DND-41 (cell line): ENCODE data around the gene RIMS1.

ENCODE experiments used
- ATAC-seq: fragments of 200-7000 bp; cut with Tn5 transposase; 3 replicates; pipeline ENCODE4 v1.9.1; 2021; ENCODE audit warnings: low read depth; ENCODE audit not compliant: insufficient read depth
- DNase-seq: peaks from one replicate; pipeline ENCODE4 v3.0.0-alpha.2; 2020
- H2AFZ ChIP-seq: 2 replicates; pipeline ENCODE4 v1.6.0; 2012; ENCODE audit warnings: low read depth, low read length
- H3K27ac ChIP-seq: 2 replicates; pipeline ENCODE4 v1.5.1; 2012; ENCODE audit warnings: low read length, inconsistent platforms
- H3K27me3 ChIP-seq: fragments of 200-600 bp; sonication (generic); 2 replicates; pipeline ENCODE4 v1.6.0; 2012; ENCODE audit warnings: low read length, mild to moderate bottlenecking, inconsistent platforms; ENCODE audit not compliant: insufficient read depth, poor library complexity
- H3K36me3 ChIP-seq: 2 replicates; pipeline ENCODE4 v1.5.1; 2012; ENCODE audit warnings: low read length, inconsistent platforms; ENCODE audit not compliant: insufficient read depth
- H3K4me1 ChIP-seq: 2 replicates; pipeline ENCODE4 v1.5.1; 2012; ENCODE audit warnings: mild to moderate bottlenecking, low read length; ENCODE audit not compliant: insufficient read depth
- H3K4me2 ChIP-seq: 2 replicates; pipeline ENCODE4 v1.6.0; 2012; ENCODE audit warnings: mild to moderate bottlenecking, moderate library complexity, low read length, inconsistent platforms; ENCODE audit not compliant: insufficient read depth
- H3K4me3 ChIP-seq, 2 experiments: fragments of 200-600 bp in 1 of 2; shearing (Covaris generic) in 1 of 2; 2 replicates each; pipeline ENCODE4 v1.5.1; 2012 to 2016; ENCODE audit warnings: inconsistent platforms in 2 of 2, low read length in 2 of 2, mild to moderate bottlenecking in 2 of 2, low read depth in 1 of 2, moderate library complexity in 1 of 2
- H3K79me2 ChIP-seq: 2 replicates; pipeline ENCODE4 v1.6.0; 2012; ENCODE audit warnings: low read length, inconsistent platforms; ENCODE audit not compliant: insufficient read depth
- H3K9ac ChIP-seq: 2 replicates; pipeline ENCODE4 v1.6.0; 2012; ENCODE audit warnings: low read depth, mild to moderate bottlenecking, inconsistent platforms, low read length, moderate library complexity
- H3K9me3 ChIP-seq: 2 replicates; pipeline ENCODE4 v1.5.1; 2012; ENCODE audit warnings: low read length, moderate library complexity, mild to moderate bottlenecking, inconsistent platforms; ENCODE audit not compliant: insufficient read depth, severe bottlenecking
- H4K20me1 ChIP-seq: 2 replicates; pipeline ENCODE4 v1.6.0; 2012; ENCODE audit warnings: low read length; ENCODE audit not compliant: insufficient read depth
- EZH2 ChIP-seq: IDR thresholded peaks from 3 replicates; pipeline ENCODE4 v1.6.1; 2012; ENCODE audit warnings: borderline replicate concordance, low read depth, mild to moderate bottlenecking, moderate library complexity, low read length, inconsistent platforms; ENCODE audit not compliant: severe bottlenecking
- TF ChIP-seq, protein P1 (sequence below): IDR thresholded peaks from 2 replicates; pipeline ENCODE4 v1.5.1; 2012; ENCODE audit warnings: borderline replicate concordance, low read length, moderate library complexity, mild to moderate bottlenecking; ENCODE audit not compliant: poor library complexity, severe bottlenecking; ENCODE audit errors: extremely low read depth

RIMS1 gene

DNA sequence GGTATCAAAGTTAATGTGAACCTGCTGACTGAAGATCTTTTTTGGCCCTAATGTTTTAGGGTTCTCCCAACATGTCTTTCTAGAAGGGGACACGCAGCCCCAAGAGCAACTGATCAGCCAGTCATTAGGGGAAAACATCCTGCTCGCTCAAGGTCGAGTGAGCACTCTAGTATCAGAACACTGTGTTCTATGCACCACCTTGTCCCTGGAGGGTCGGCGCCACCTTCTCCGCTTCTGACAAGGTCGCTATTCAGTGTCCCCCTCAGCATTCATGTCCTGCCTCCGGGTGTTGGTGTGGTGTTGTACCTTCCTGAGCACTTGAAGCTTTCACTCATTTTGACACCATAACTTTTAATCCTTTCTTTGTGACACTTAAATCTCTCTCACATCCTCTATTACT is 404.3 kb downstream of the RIMS1 start:
- H3K27ac ChIP-seq, result no peak overlapping the region
- H4K20me1 ChIP-seq, result no peaks in the 10 kb centered on the region
- H3K4me2 ChIP-seq, result no peak overlapping the region
- H2AFZ ChIP-seq, result no peak overlapping the region
- DNase-seq (no peak), ATAC-seq (no peak)
- no peak overlapping the region for H3K4me3 ChIP-seq
- no peak overlapping the region for H3K9ac ChIP-seq
- H3K27me3 ChIP-seq, result no peaks in the 10 kb centered on the region
- TF ChIP-seq, protein P1, sequence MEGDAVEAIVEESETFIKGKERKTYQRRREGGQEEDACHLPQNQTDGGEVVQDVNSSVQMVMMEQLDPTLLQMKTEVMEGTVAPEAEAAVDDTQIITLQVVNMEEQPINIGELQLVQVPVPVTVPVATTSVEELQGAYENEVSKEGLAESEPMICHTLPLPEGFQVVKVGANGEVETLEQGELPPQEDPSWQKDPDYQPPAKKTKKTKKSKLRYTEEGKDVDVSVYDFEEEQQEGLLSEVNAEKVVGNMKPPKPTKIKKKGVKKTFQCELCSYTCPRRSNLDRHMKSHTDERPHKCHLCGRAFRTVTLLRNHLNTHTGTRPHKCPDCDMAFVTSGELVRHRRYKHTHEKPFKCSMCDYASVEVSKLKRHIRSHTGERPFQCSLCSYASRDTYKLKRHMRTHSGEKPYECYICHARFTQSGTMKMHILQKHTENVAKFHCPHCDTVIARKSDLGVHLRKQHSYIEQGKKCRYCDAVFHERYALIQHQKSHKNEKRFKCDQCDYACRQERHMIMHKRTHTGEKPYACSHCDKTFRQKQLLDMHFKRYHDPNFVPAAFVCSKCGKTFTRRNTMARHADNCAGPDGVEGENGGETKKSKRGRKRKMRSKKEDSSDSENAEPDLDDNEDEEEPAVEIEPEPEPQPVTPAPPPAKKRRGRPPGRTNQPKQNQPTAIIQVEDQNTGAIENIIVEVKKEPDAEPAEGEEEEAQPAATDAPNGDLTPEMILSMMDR, result no peak
- TF ChIP-seq EZH2, result no peak
- H3K9me3 ChIP-seq, result no peaks in the 10 kb centered on the region
- no peaks in the 10 kb centered on the region for H3K79me2 ChIP-seq
- H3K4me1 ChIP-seq, result no peaks in the 10 kb centered on the region
- no peaks in the 10 kb centered on the region for H3K36me3 ChIP-seq

DNA sequence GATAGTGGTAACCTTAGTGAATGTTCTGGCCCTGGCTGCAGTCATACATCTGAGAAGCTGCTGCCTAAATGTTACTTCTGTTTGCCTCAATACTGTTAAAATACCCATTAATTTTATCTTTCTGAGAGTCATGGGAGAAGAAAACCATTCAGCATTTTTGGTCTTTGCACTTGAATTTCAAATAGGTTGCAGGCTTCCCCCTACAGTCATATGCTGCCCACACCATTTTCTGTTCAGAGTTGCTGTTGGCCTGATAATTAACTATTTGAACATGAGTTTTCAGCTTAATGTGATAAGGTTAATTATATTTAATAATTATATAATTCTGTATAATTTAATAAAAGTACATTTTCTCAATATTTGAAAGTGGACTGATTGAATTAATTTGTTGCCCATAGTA is 410.0 kb downstream of the RIMS1 start:
- H3K79me2 ChIP-seq, result no peaks in the 10 kb centered on the region
- H3K27ac ChIP-seq, result no peak overlapping the region
- ATAC-seq, result no peak
- no peak overlapping the region for H2AFZ ChIP-seq
- no peak for DNase-seq
- H3K4me1 ChIP-seq, result no peaks in the 10 kb centered on the region
- no peaks in the 10 kb centered on the region for H4K20me1 ChIP-seq
- no peaks in the 10 kb centered on the region for H3K27me3 ChIP-seq
- TF ChIP-seq, protein P1, result no peak
- TF ChIP-seq EZH2, result no peak
- no peaks in the 10 kb centered on the region for H3K36me3 ChIP-seq
- H3K9ac ChIP-seq, result no peak overlapping the region
- H3K9me3 ChIP-seq, result no peaks in the 10 kb centered on the region
- no peak overlapping the region for H3K4me2 ChIP-seq
- H3K4me3 ChIP-seq, result no peak overlapping the region

DNA sequence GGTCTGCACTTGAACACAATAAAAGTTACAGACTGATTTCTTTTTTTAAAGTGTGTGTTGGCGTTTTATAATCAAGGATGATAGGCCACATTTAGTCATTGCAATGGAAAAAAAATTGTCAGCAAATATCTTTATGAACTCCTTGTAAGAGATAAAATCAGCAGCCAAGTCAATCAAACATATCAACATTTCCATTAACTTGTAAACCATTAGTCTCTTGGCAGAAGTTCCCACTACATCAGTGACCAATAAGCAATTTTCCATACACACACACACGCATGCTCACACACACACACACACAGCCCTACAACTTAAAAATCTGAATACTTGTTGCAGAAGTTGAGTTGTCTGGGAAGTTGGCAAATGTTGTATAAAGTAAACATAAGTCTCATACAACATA is 419.6 kb downstream of the RIMS1 start:
- DNase-seq (no peak), ATAC-seq (no peak)
- Histone ChIP-seq H3K27ac (no peak overlapping the region), H3K9me3 (no peaks in the 10 kb centered on the region), H2AFZ (no peak overlapping the region), H3K4me2 (no peak overlapping the region), H3K4me3 (no peak overlapping the region), H3K27me3 (no peaks in the 10 kb centered on the region), H3K4me1 (no peaks in the 10 kb centered on the region), H3K79me2 (no peaks in the 10 kb centered on the region), H3K36me3 (no peaks in the 10 kb centered on the region), H3K9ac (no peak overlapping the region), H4K20me1 (no peaks in the 10 kb centered on the region)
- TF ChIP-seq EZH2, result no peak
- TF ChIP-seq, protein P1, result no peak

DNA sequence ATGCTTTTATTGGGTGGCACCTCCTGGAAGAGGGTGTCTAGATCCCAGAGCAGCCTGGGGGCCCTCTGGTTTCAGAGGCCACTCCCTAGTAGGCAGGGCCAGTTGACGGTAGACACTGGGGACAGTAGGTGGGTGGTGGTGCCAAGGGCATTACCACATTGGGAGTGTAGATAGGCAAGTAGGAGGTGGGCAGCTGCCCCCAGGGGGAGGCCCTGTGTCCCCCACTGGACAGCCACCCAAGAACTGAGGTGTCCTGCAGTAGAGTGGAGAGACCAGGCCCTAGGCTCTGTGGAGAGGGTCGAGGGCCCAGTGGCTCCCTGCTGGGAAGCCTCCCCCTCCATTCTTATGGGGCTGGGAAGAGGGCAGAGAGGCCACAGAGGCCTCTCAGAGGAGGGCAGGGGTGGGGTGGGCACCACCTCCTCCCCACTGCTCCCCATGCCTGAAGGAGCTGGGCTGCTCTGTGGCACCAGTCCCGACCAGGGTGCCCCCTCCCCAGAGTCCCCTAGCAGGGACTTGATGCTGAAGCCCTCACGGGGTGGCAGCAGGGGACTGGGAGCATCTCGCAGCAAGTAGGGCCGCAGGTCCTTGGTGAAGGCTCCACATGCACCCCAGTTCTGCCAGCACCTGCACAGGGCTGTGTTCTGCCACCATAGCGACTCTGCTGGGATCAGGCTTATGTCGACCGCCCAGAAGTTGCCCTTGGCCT is 430.5 kb downstream of the RIMS1 start:
- H3K27me3 ChIP-seq, result no peaks in the 10 kb centered on the region
- no peaks in the 10 kb centered on the region for H3K79me2 ChIP-seq
- ATAC-seq, result no peak

More for the DNA sequence above, 430.5 kb downstream of the RIMS1 start:
- H3K4me3 ChIP-seq, result no peak overlapping the region
- no peaks in the 10 kb centered on the region for H3K36me3 ChIP-seq
- H2AFZ ChIP-seq, result no peak overlapping the region
- no peak for DNase-seq
- H3K9me3 ChIP-seq, result no peaks in the 10 kb centered on the region
- H3K4me2 ChIP-seq, result no peak overlapping the region
- H3K9ac ChIP-seq, result no peak overlapping the region
- H3K4me1 ChIP-seq, result no peaks in the 10 kb centered on the region
- H3K27ac ChIP-seq, result no peak overlapping the region
- TF ChIP-seq, protein P1, result no peak
- TF ChIP-seq EZH2, result no peak
- no peaks in the 10 kb centered on the region; the same call in 1 of the 2 replicates for H4K20me1 ChIP-seq
